Naive thymus-derived CD4-positive, alpha-beta T cell (primary cell): ENCODE measurements around the gene TMEM59. TPM values are rescaled to one million over a fixed set of nuclear protein-coding genes. Genes with fewer than 3 reads are reported as not detected.
"Not testable (repeated sequence)": the region's sequence is repeated elsewhere in the genome, so short reads cannot be mapped to it uniquely, and the experiment has no call there.

Experiments used
- ATAC-seq: fragments of 150-1000 bp; cut with Tn5 transposase; 2 replicates; pipeline ENCODE4 v1.10.0; 2021; ENCODE audit warnings: mild to moderate bottlenecking, moderate library complexity
- CTCF ChIA-PET: fragments of 350-600 bp; sonication (Branson Sonifier 250); formaldehyde crosslinking; loops from one replicate; lab custom pipeline; 2021; ENCODE audit warnings: antibody characterized with exemption; lab: Charles Lee
- POLR2A ChIA-PET: fragments of 350-600 bp; sonication (Branson Sonifier 250); formaldehyde crosslinking; loops from one replicate; lab custom pipeline; 2021; ENCODE audit warnings: antibody characterized with exemption, inconsistent platforms; lab: Charles Lee
- DNase-seq, 9 donors: peaks; one replicate each; pipeline versions ENCODE4 v3.0.0 to v3.0.0-alpha.2; 2020 to 2022; ENCODE audit warnings: mixed read lengths in 1 of 9
- H3K27ac ChIP-seq: one replicate; pipeline ENCODE4 v1.7.0; 2013; ENCODE audit warnings: mild to moderate bottlenecking, low read depth, low read length, moderate library complexity
- H3K27me3 ChIP-seq, 2 donors: one replicate each; pipeline ENCODE4 v1.7.0; 2013; ENCODE audit warnings: low read length in 2 of 2, mild to moderate bottlenecking in 2 of 2, moderate library complexity in 2 of 2; ENCODE audit not compliant: control insufficient read depth in 2 of 2, insufficient read depth in 2 of 2
- H3K36me3 ChIP-seq, 3 experiments: 1 replicate in 2 of 3; 2 replicates in 1 of 3; pipeline ENCODE4 v1.7.0; 2013; ENCODE audit warnings: low read length in 3 of 3, mild to moderate bottlenecking in 3 of 3, moderate library complexity in 1 of 3; ENCODE audit not compliant: insufficient read depth in 3 of 3, control insufficient read depth in 2 of 3
- H3K4me1 ChIP-seq, 2 donors: one replicate each; pipeline ENCODE4 v1.7.0; 2013; ENCODE audit warnings: low read length in 2 of 2, mild to moderate bottlenecking in 2 of 2, moderate library complexity in 1 of 2; ENCODE audit not compliant: control insufficient read depth in 2 of 2, insufficient read depth in 2 of 2
- H3K4me3 ChIP-seq: 2 replicates; pipeline ENCODE4 v1.7.0; 2013; ENCODE audit warnings: mild to moderate bottlenecking, low read length
- H3K9me3 ChIP-seq, 3 experiments: 1 replicate in 2 of 3; 2 replicates in 1 of 3; pipeline ENCODE4 v1.7.0; 2013; ENCODE audit warnings: low read length in 3 of 3; ENCODE audit not compliant: control insufficient read depth in 2 of 3
- H3K27ac Mint-ChIP-seq, 9 donors: one replicate each; pipeline ENCODE4 v1.8.0; 2020 to 2022; ENCODE audit warnings: mixed read lengths in 9 of 9, mild to moderate bottlenecking in 8 of 9, moderate library complexity in 5 of 9, inconsistent platforms in 2 of 9
- H3K27me3 Mint-ChIP-seq, 5 donors: one replicate each; pipeline ENCODE4 v1.8.0; 2021 to 2022; ENCODE audit warnings: mixed read lengths in 5 of 5, mild to moderate bottlenecking in 1 of 5
- H3K36me3 Mint-ChIP-seq, 5 donors: one replicate each; pipeline ENCODE4 v1.8.0; 2020 to 2022; ENCODE audit warnings: mixed read lengths in 5 of 5, mild to moderate bottlenecking in 3 of 5, inconsistent platforms in 1 of 5
- H3K4me1 Mint-ChIP-seq, 7 donors: one replicate each; pipeline ENCODE4 v1.8.0; 2020 to 2022; ENCODE audit warnings: mixed read lengths in 7 of 7, mild to moderate bottlenecking in 3 of 7, inconsistent platforms in 1 of 7
- H3K4me3 Mint-ChIP-seq, 10 donors: one replicate each; pipeline ENCODE4 v1.8.0; 2020 to 2022; ENCODE audit warnings: mild to moderate bottlenecking in 10 of 10, mixed read lengths in 10 of 10, moderate library complexity in 6 of 10, inconsistent platforms in 2 of 10
- H3K9me3 Mint-ChIP-seq, 11 donors: one replicate each; pipeline ENCODE4 v1.8.0; 2020 to 2022; ENCODE audit warnings: mixed read lengths in 11 of 11, mild to moderate bottlenecking in 4 of 11, inconsistent platforms in 1 of 11, moderate library complexity in 1 of 11
- intact Hi-C, 2 donors: fragments of 100-400 bp; cut with micrococcal nuclease; formaldehyde crosslinking; loops; one replicate each; pipeline ENCODE4 v1.15.1; 2023
- polyA plus RNA-seq, 2 donors: library from polyadenylated mRNA; unstranded; fragments of 300-500 nt; fragmentation: Illumina TruSeq; gene quantifications; one replicate each; pipeline ENCODE4 v1.2.3, GENCODE V29; 2021
- total RNA-seq, 6 experiments: library from RNA in 5 of 6; stranded (reverse) in 5 of 6; gene quantifications; 1 replicate in 5 of 6; 2 replicates in 1 of 6; pipeline ENCODE4 v1.2.3 and lab custom pipeline; 2021 to 2026

Gene TMEM59
- total and polyA plus RNA-seq, 7 experiments from 2014 or later = 127 to 545 (median 185) TPM

- intact Hi-C loops = no loop called here
Observed at GRCh38 chr1:53999920-54000319, 53.1 kb downstream of the TMEM59 start.

GRCh38 chr1:53998223-53998622 lies 54.8 kb downstream of the TMEM59 start:
- intact Hi-C loops = no loop called here
- Histone ChIP-seq H3K27ac (no peak overlapping the region), H3K36me3 (no peaks in the 10 kb centered on the region), H3K27me3 (no peaks in the 10 kb centered on the region), H3K4me3 (no peak overlapping the region), H3K9me3 (no peaks in the 10 kb centered on the region), H3K4me1 (no peaks in the 10 kb centered on the region)
- Mint-ChIP-seq H3K4me1 (no peaks in the 10 kb centered on the region), H3K9me3 (peaks cover 0 to 5% (median 0%) of the 10 kb centered on the region in 11 donors), H3K27ac (no peak overlapping the region), H3K4me3 (no peak overlapping the region), H3K36me3 (peaks cover 0 to 2% (median 0%) of the 10 kb centered on the region in 5 donors), H3K27me3 (peaks cover 0 to 4% (median 0%) of the 10 kb centered on the region in 5 donors)
- no peak for ATAC-seq
- CTCF ChIA-PET = no interaction called here
- POLR2A ChIA-PET = no interaction called here
- no peak for DNase-seq

More at GRCh38 chr1:53999920-54000319, 53.1 kb downstream of the TMEM59 start:
- ATAC-seq = no peak
- Mint-ChIP-seq H3K27me3 (peaks cover 0 to 4% (median 0%) of the 10 kb centered on the region in 5 donors), H3K27ac (peak overlapping the region in 1 of 9 donors; percentile 12), H3K4me3 (no peak overlapping the region), H3K9me3 (peaks cover 0 to 5% (median 0%) of the 10 kb centered on the region in 11 donors), H3K36me3 (peaks cover 0 to 2% (median 0%) of the 10 kb centered on the region in 5 donors), H3K4me1 (no peaks in the 10 kb centered on the region)
- Histone ChIP-seq H3K4me1 (no peaks in the 10 kb centered on the region), H3K9me3 (no peaks in the 10 kb centered on the region), H3K4me3 (no peak overlapping the region), H3K36me3 (no peaks in the 10 kb centered on the region), H3K27me3 (no peaks in the 10 kb centered on the region), H3K27ac (no peak overlapping the region)
- no peak for DNase-seq
- POLR2A ChIA-PET = no interaction called here
- CTCF ChIA-PET = no interaction called here

GRCh38 chr1:53995683-53996082 lies 57.3 kb downstream of the TMEM59 start:
- no peak overlapping the region for H3K27ac Mint-ChIP-seq
- CTCF ChIA-PET = no interaction called here
- no peak for ATAC-seq

GRCh38 chr1:53994516-53994915 lies 58.5 kb downstream of the TMEM59 start:
- CTCF ChIA-PET, DNase-seq, H3K27ac ChIP-seq, H3K4me1 ChIP-seq, H3K27me3 ChIP-seq, H3K9me3 Mint-ChIP-seq, ATAC-seq, POLR2A ChIA-PET, H3K27ac Mint-ChIP-seq, H3K4me3 ChIP-seq, intact Hi-C loops, H3K4me1 Mint-ChIP-seq, H3K36me3 Mint-ChIP-seq, H3K27me3 Mint-ChIP-seq, H3K9me3 ChIP-seq, H3K4me3 Mint-ChIP-seq, H3K36me3 ChIP-seq: not testable (repeated sequence)

More at GRCh38 chr1:53995683-53996082, 57.3 kb downstream of the TMEM59 start:
- Histone ChIP-seq H3K4me1 (no peaks in the 10 kb centered on the region), H3K27me3 (no peaks in the 10 kb centered on the region), H3K36me3 (no peaks in the 10 kb centered on the region), H3K27ac (no peak overlapping the region), H3K9me3 (no peaks in the 10 kb centered on the region), H3K4me3 (no peak overlapping the region)
- intact Hi-C loops = no loop called here
- DNase-seq = no peak
- H3K36me3 Mint-ChIP-seq = peaks cover 0 to 4% (median 0%) of the 10 kb centered on the region in 5 donors
- H3K4me1 Mint-ChIP-seq = no peaks in the 10 kb centered on the region
- no peak overlapping the region for H3K4me3 Mint-ChIP-seq
- H3K27me3 Mint-ChIP-seq = peaks cover 0 to 2% (median 0%) of the 10 kb centered on the region in 5 donors
- POLR2A ChIA-PET = no interaction called here
- peaks cover 0 to 4% (median 0%) of the 10 kb centered on the region in 11 donors for H3K9me3 Mint-ChIP-seq

GRCh38 chr1:53992085-53992874 lies 60.7 kb downstream of the TMEM59 start:
- ChIA-PET CTCF (no interaction called here), POLR2A (no interaction called here)
- no peak for ATAC-seq
- peaks cover 0 to 2% (median 0%) of the 10 kb centered on the region in 5 donors for H3K27me3 Mint-ChIP-seq
- H3K27ac Mint-ChIP-seq = no peak overlapping the region
- H3K36me3 Mint-ChIP-seq = peaks cover 0 to 6% (median 0%) of the 10 kb centered on the region in 5 donors
- H3K4me1 ChIP-seq = no peaks in the 10 kb centered on the region
- H3K27ac ChIP-seq = no peak overlapping the region
- H3K4me3 Mint-ChIP-seq = no peak overlapping the region
- no peaks in the 10 kb centered on the region for H3K36me3 ChIP-seq
- peaks cover 0 to 17% (median 10%) of the 10 kb centered on the region in 7 donors for H3K4me1 Mint-ChIP-seq
- intact Hi-C loops = no loop called here
- H3K4me3 ChIP-seq = no peak overlapping the region
- H3K9me3 ChIP-seq = no peaks in the 10 kb centered on the region
- no peaks in the 10 kb centered on the region for H3K27me3 ChIP-seq
- peaks cover 0 to 4% (median 0%) of the 10 kb centered on the region in 11 donors for H3K9me3 Mint-ChIP-seq
- DNase-seq = no peak

- peaks cover 0 to 2% (median 0%) of the 10 kb centered on the region in 5 donors for H3K27me3 Mint-ChIP-seq
- peaks cover 10 to 43% (median 38%) of the 10 kb centered on the region in 7 donors for H3K4me1 Mint-ChIP-seq
- no peak overlapping the region for H3K4me3 ChIP-seq
- no peaks in the 10 kb centered on the region for H3K27me3 ChIP-seq
- no peak overlapping the region for H3K27ac ChIP-seq
- no peaks in the 10 kb centered on the region for H3K36me3 ChIP-seq
- no peak for ATAC-seq
- H3K4me1 ChIP-seq = peaks cover 0 to 14% of the 10 kb centered on the region in 2 donors
- no peak overlapping the region for H3K4me3 Mint-ChIP-seq
- H3K27ac Mint-ChIP-seq = peak overlapping the region in 8 of 9 donors; percentile 29 to 80 (median 66)
- no peak for DNase-seq
- peaks cover 0 to 6% (median 0%) of the 10 kb centered on the region in 5 donors for H3K36me3 Mint-ChIP-seq
- no peaks in the 10 kb centered on the region for H3K9me3 ChIP-seq
- intact Hi-C loops = no loop called here
- CTCF ChIA-PET = no interaction called here
- POLR2A ChIA-PET = no interaction called here
- H3K9me3 Mint-ChIP-seq = peaks cover 0 to 7% (median 0%) of the 10 kb centered on the region in 11 donors
Observed at GRCh38 chr1:53987880-53988279, 65.1 kb downstream of the TMEM59 start.
